ENCODE measurements around the gene SCARF2.
A peak's percentile ranks its signal among the peaks of the same experiment; 100 is the strongest.

SCARF2 gene

GRCh38 chr22:20431511-20432192 is 6.0 kb downstream of the SCARF2 start:
- H3K36me3 Mint-ChIP-seq, result peaks cover 3% of the 10 kb centered on the region
- CTCF ChIA-PET, result interaction anchor here (0.8 kb wide), 1 partner anchor 13 kb away, joined by 4 read pairs; no protein-coding TSS in a partner anchor
- H3K9me3 Mint-ChIP-seq, result no peaks in the 10 kb centered on the region
- peaks cover 32% of the 10 kb centered on the region for H3K4me1 Mint-ChIP-seq
- peaks cover 99% of the 10 kb centered on the region for H3K27me3 Mint-ChIP-seq
- peak overlapping the region; percentile 46 for H3K4me3 Mint-ChIP-seq
- no peak overlapping the region for H3K27ac Mint-ChIP-seq
- DNase-seq, result no peak

GRCh38 chr22:20430720-20431510 is 6.7 kb downstream of the SCARF2 start:
- peaks cover 3% of the 10 kb centered on the region for H3K36me3 Mint-ChIP-seq
- peak; percentile 73 for DNase-seq
- H3K27ac Mint-ChIP-seq, result no peak overlapping the region
- peaks cover 100% of the 10 kb centered on the region for H3K27me3 Mint-ChIP-seq
- peaks cover 30% of the 10 kb centered on the region for H3K4me1 Mint-ChIP-seq
- H3K4me3 Mint-ChIP-seq, result peak overlapping the region; percentile 62
- H3K9me3 Mint-ChIP-seq, result no peaks in the 10 kb centered on the region
- CTCF ChIA-PET, result interaction anchor here (0.8 to 1.6 kb wide), 2 partner anchors 13 to 25 kb away, joined by 4 to 6 read pairs; no protein-coding TSS in a partner anchor

- H3K4me3 Mint-ChIP-seq, result peak overlapping the region; percentile 74
- peaks cover 3% of the 10 kb centered on the region for H3K36me3 Mint-ChIP-seq
- H3K27ac Mint-ChIP-seq, result no peak overlapping the region
- peaks cover 27% of the 10 kb centered on the region for H3K4me1 Mint-ChIP-seq
- peak; percentile 39 for DNase-seq
- CTCF ChIA-PET, result interaction anchor here (1.6 kb wide), 1 partner anchor 26 kb away, joined by 6 read pairs; no protein-coding TSS in a partner anchor
- peaks cover 98% of the 10 kb centered on the region for H3K27me3 Mint-ChIP-seq
- no peaks in the 10 kb centered on the region for H3K9me3 Mint-ChIP-seq
Observed at GRCh38 chr22:20430101-20430719, 7.4 kb downstream of the SCARF2 start.

- DNase-seq, result peak; percentile 91
Observed at GRCh38 chr22:20429254-20430100, 8.1 kb downstream of the SCARF2 start.

GRCh38 chr22:20428496-20429253 is 8.9 kb downstream of the SCARF2 start:
- peak overlapping the region; percentile 72 for H3K27ac Mint-ChIP-seq
- H3K36me3 Mint-ChIP-seq, result peaks cover 3% of the 10 kb centered on the region
- CTCF ChIA-PET, result interaction anchor here (0.6 to 1.8 kb wide), 3 partner anchors 11 to 28 kb away, joined by 3 to 6 read pairs (median 4); no protein-coding TSS in a partner anchor
- peak overlapping the region; percentile 74 for H3K4me3 Mint-ChIP-seq
- DNase-seq, result no peak
- no peaks in the 10 kb centered on the region for H3K9me3 Mint-ChIP-seq
- H3K27me3 Mint-ChIP-seq, result peaks cover 98% of the 10 kb centered on the region
- peaks cover 28% of the 10 kb centered on the region for H3K4me1 Mint-ChIP-seq

More at GRCh38 chr22:20429254-20430100, 8.1 kb downstream of the SCARF2 start:
- peaks cover 28% of the 10 kb centered on the region for H3K4me1 Mint-ChIP-seq
- peak overlapping the region; percentile 72 for H3K27ac Mint-ChIP-seq
- peak overlapping the region; percentile 74 for H3K4me3 Mint-ChIP-seq
- CTCF ChIA-PET, result interaction anchor here (0.6 to 1.8 kb wide), 3 partner anchors 11 to 27 kb away, joined by 3 to 6 read pairs (median 4); no protein-coding TSS in a partner anchor
- peaks cover 3% of the 10 kb centered on the region for H3K36me3 Mint-ChIP-seq
- no peaks in the 10 kb centered on the region for H3K9me3 Mint-ChIP-seq
- H3K27me3 Mint-ChIP-seq, result peaks cover 98% of the 10 kb centered on the region

- Mint-ChIP-seq H3K27ac (no peak overlapping the region), H3K27me3 (peaks cover 98% of the 10 kb centered on the region), H3K36me3 (peaks cover 3% of the 10 kb centered on the region), H3K9me3 (no peaks in the 10 kb centered on the region), H3K4me3 (no peak overlapping the region), H3K4me1 (peaks cover 31% of the 10 kb centered on the region)
- CTCF ChIA-PET, result interaction anchor here (0.8 to 1.8 kb wide), 2 partner anchors 26 to 28 kb away, joined by 3 to 4 read pairs; no protein-coding TSS in a partner anchor
- DNase-seq, result no peak
Observed at GRCh38 chr22:20427945-20428417, 9.6 kb downstream of the SCARF2 start.

- peaks cover 95% of the 10 kb centered on the region for H3K27me3 Mint-ChIP-seq
- DNase-seq, result no peak
- no peak overlapping the region for H3K27ac Mint-ChIP-seq
- peaks cover 31% of the 10 kb centered on the region for H3K4me1 Mint-ChIP-seq
- H3K9me3 Mint-ChIP-seq, result no peaks in the 10 kb centered on the region
- no peak overlapping the region for H3K4me3 Mint-ChIP-seq
- CTCF ChIA-PET, result no interaction called here
- peaks cover 3% of the 10 kb centered on the region for H3K36me3 Mint-ChIP-seq
Observed at GRCh38 chr22:20427104-20427944, 10.3 kb downstream of the SCARF2 start.

GRCh38 chr22:20426259-20426615 is 11.4 kb downstream of the SCARF2 start:
- Mint-ChIP-seq H3K36me3 (peaks cover 3% of the 10 kb centered on the region), H3K4me3 (peak overlapping the region; percentile 13), H3K27me3 (peaks cover 84% of the 10 kb centered on the region), H3K4me1 (peaks cover 26% of the 10 kb centered on the region), H3K27ac (no peak overlapping the region), H3K9me3 (no peaks in the 10 kb centered on the region)
- DNase-seq, result no peak
- CTCF ChIA-PET, result no interaction called here

GRCh38 chr22:20425566-20426258 is 11.9 kb downstream of the SCARF2 start:
- H3K36me3 Mint-ChIP-seq, result peaks cover 3% of the 10 kb centered on the region
- no peak for DNase-seq
- H3K27me3 Mint-ChIP-seq, result peaks cover 79% of the 10 kb centered on the region
- H3K27ac Mint-ChIP-seq, result no peak overlapping the region
- H3K4me1 Mint-ChIP-seq, result peaks cover 23% of the 10 kb centered on the region
- no peak overlapping the region for H3K4me3 Mint-ChIP-seq
- CTCF ChIA-PET, result no interaction called here
- H3K9me3 Mint-ChIP-seq, result no peaks in the 10 kb centered on the region

GRCh38 chr22:20424932-20425565 is 12.6 kb downstream of the SCARF2 start:
- CTCF ChIA-PET, result no interaction called here
- DNase-seq, result no peak
- peak overlapping the region; percentile 28 for H3K4me3 Mint-ChIP-seq
- H3K27ac Mint-ChIP-seq, result no peak overlapping the region
- H3K9me3 Mint-ChIP-seq, result no peaks in the 10 kb centered on the region
- peaks cover 3% of the 10 kb centered on the region for H3K36me3 Mint-ChIP-seq
- peaks cover 72% of the 10 kb centered on the region for H3K27me3 Mint-ChIP-seq
- peaks cover 17% of the 10 kb centered on the region for H3K4me1 Mint-ChIP-seq

GRCh38 chr22:20424568-20424931 is 13.1 kb downstream of the SCARF2 start:
- Mint-ChIP-seq H3K4me1 (peaks cover 15% of the 10 kb centered on the region), H3K9me3 (no peaks in the 10 kb centered on the region), H3K27me3 (peaks cover 67% of the 10 kb centered on the region), H3K27ac (no peak overlapping the region), H3K4me3 (no peak overlapping the region), H3K36me3 (peaks cover 3% of the 10 kb centered on the region)
- no peak for DNase-seq
- CTCF ChIA-PET, result interaction anchor here (1.7 kb wide), 1 partner anchor 32 kb away, joined by 4 read pairs; no protein-coding TSS in a partner anchor

All from activated naive CD4-positive, alpha-beta T cell treated with anti-CD3 and anti-CD28 coated beads, Interleukin-2, amount 10 ng/mL, durations not matched to agents 7 days and 5 days (primary cell).